GM18502 (cell line): ENCODE measurements around the gene OR4N5.
"Not testable (repeated sequence)": the region's sequence is repeated elsewhere in the genome, so short reads cannot be mapped to it uniquely, and the experiment has no call there.

Source experiments
- ATAC-seq: cut with Tn5 transposase; IDR thresholded peaks from one replicate; pipeline ENCODE4 v1.9.1; 2021; ENCODE audit warnings: mild to moderate bottlenecking; ENCODE audit not compliant: unreplicated experiment, poor library complexity

The OR4N5 gene, protein sequence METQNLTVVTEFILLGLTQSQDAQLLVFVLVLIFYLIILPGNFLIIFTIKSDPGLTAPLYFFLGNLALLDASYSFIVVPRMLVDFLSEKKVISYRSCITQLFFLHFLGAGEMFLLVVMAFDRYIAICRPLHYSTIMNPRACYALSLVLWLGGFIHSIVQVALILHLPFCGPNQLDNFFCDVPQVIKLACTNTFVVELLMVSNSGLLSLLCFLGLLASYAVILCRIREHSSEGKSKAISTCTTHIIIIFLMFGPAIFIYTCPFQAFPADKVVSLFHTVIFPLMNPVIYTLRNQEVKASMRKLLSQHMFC

DNA sequence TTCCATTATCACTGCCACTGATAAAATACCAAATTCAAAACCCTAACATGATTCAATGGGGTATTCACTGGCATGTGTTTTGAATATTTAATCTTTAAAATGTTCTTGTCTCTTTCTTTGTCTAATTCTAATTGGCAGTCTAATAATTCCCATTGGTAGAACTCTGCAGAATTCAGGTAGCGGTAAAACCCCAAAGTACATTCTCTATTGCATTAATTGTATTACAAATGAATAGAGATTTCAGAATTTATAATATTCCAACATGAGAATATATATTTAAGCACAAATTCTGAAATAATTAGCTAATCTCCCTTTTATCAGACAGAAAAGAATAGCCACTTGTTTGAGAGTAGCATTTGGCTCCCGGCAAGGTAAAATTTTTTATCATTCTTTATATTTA is at the start of gene OR4N5:
Gene OR4N5 (plus strand): TSS at position 301 of the 400 bp plus-strand sequence. CDS start 4,916 bp downstream, outside the sequence.
- ATAC-seq = no peak

DNA sequence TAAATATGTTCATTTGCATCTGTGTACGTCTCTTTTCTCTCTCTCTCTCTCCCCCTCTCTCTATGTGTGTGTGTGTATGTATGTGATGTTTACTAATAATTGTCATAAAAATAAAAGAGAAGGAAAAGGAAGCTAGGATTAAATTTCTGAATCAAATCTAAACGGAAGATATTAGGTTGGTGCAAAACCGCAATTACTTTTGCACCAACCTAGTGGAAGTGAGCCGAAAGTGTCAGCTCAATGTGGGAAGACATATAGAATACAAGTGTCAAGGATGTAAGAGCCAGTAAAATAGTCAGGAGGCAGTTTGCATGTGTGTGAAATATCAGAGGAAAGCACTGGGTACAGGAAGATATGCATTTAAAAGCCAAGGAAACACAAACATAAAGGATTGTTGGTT is 46.6 kb upstream of the OR4N5 start:
- ATAC-seq = no peak

GRCh38 chr14:20093442-20093841 is 45.2 kb upstream of the OR4N5 start:
- ATAC-seq = no peak

GRCh38 chr14:20098926-20099770 is 39.5 kb upstream of the OR4N5 start:
- not testable (repeated sequence) for ATAC-seq

- ATAC-seq = no peak
Observed at GRCh38 chr14:20110438-20110837, 28.2 kb upstream of the OR4N5 start, which contains the start of gene OR4K17. Gene OR4K17, plus strand, starts transcription at chr14:20110739. Its CDS starts 6,761 bp downstream, at chr14:20117500.

- ATAC-seq = no peak
Observed at GRCh38 chr14:20112321-20112720, 26.3 kb upstream of the OR4N5 start.

- ATAC-seq = no peak
Observed at GRCh38 chr14:20116748-20117147, 21.9 kb upstream of the OR4N5 start.

DNA sequence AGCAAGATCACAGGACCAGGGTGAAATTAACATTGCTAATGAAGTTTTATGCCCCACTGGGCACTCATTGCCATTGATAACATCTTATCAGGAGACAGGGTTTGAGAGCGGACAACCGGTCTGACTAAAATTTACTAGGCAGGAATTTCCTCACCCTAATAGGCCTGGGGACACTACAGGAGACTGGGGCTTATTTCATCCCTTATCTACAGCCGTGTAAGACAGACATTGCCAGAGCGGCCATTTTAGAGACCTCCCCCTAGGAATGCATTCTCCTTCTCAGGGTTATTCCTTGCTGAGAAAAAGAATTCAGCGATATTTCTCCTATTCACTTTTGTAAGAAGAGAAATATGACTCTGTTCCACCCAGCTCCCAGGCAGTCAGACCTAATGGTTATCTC is 19.8 kb upstream of the OR4N5 start:
- no peak for ATAC-seq

DNA sequence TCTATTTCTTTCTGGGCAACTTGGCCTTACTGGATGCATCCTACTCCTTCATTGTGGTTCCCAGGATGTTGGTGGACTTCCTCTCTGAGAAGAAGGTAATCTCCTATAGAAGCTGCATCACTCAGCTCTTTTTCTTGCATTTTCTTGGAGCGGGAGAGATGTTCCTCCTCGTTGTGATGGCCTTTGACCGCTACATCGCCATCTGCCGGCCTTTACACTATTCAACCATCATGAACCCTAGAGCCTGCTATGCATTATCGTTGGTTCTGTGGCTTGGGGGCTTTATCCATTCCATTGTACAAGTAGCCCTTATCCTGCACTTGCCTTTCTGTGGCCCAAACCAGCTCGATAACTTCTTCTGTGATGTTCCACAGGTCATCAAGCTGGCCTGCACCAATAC is 5.3 kb downstream of the OR4N5 start:
- ATAC-seq = no peak

DNA sequence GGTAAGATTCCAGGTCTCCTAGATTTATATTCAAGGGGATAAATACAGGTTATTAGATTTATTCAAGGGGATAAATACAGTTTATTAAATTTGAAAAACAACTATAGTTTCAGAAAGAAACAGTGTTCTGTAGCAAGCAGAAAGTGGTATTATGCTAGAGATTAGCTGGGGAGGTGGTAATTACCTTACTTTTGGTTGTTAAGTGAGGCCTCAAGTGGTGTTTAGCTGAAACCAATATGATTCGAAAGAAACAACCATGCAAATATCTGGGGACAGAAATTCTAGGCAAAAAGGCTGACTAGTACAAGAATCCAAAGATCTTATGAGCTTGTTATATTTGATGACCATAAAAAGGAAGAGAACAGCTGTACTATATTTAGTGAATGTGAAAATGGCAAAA is 6.2 kb downstream of the OR4N5 start:
- ATAC-seq = no peak

DNA sequence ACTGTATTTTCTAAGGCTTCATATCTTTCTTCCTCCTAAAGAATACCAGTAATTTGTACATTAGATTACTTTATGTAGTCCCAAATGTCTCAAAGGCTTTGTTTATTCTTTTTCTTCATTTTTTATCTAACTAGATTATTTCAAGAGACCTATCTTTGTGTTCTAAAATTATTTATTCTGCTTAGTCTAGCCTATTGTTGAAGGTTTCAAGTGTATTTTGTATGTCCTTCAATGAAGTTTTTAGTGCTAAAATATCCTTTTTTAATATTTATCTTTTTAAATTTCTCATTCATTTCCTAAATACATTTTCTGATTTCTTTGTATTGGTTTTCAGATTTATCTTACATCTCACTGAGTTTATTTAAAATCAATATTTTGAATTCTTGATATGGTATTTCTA is 25.8 kb downstream of the OR4N5 start:
- ATAC-seq = no peak

GRCh38 chr14:20167091-20167490 is 28.5 kb downstream of the OR4N5 start:
- ATAC-seq = no peak

DNA sequence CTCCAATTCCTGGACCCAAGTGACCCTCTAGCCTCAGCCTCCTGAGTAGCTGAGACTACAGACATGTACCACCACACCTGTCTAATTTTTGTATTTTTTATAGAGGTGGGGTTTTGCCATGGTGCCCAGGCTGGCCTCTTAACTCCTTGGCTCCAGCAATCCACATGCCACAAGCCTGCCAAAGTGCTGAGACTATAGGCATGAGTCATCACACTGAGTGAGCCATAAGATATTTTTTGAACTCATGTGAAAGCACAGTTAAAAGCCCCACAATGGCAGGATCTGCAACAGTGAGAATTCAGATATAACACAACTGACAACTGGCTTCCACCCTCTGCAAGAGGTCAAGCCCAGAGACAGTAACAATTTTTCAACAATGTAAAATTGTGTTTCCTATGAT is 31.2 kb downstream of the OR4N5 start:
- not testable (repeated sequence) for ATAC-seq

- ATAC-seq = not testable (repeated sequence)
Observed at GRCh38 chr14:20174205-20174604, 35.6 kb downstream of the OR4N5 start.

- no peak for ATAC-seq
Observed at GRCh38 chr14:20176330-20176729, 37.7 kb downstream of the OR4N5 start.

- ATAC-seq = no peak
Observed at GRCh38 chr14:20177433-20177974, 38.9 kb downstream of the OR4N5 start.

DNA sequence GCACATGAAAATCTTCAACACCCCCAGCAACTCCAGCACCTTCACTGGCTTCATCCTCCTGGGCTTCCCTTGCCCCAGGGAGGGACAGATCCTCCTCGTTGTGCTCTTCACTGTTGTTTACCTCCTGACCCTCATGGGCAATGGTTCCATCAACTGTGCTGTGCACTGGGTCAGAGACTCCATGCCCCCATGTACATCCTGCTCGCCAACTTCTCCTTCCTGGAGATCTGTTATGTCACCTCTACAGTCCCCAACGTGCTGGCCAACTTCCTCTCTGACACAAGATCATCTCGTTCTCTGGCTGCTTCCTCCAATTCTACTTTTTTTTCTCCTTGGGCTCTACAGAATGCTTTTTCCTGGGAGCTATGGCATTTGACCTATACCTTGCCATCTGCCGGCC is 40.6 kb downstream of the OR4N5 start:
- no peak for ATAC-seq

GRCh38 chr14:20179880-20180279 is 41.3 kb downstream of the OR4N5 start:
- no peak for ATAC-seq

GRCh38 chr14:20180486-20180885 is 41.9 kb downstream of the OR4N5 start:
- no peak for ATAC-seq

DNA sequence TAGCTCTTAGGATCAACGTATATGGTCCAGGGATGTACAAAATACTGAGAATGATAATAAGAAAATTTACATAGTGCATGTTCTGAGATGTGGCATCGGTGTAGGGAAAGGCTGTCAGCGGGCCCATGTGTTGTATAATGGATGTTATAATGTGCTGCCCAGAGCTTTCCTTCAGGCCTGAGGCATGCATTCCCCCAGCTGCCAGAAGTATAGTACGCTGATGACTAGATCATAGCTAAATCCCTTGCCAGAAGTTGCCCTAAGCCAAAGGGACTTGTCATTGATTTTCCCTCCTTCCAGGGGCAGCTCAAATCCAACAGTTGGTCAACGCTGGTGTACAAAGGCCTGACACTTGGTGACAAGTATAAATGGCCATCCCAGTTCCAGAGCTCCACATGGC is 45.6 kb downstream of the OR4N5 start:
- ATAC-seq = no peak

- ATAC-seq = no peak
Observed at GRCh38 chr14:20190596-20190995, 52.0 kb downstream of the OR4N5 start, which contains the start of gene OR11G2. Gene OR11G2, plus strand, starts transcription at chr14:20190896. Its CDS starts 6,542 bp downstream, at chr14:20197438.
